Astrocyte (in vitro differentiated cells and primary cell): ENCODE measurements around the gene CAMK2D. TPM values are rescaled to one million over a fixed set of nuclear protein-coding genes. Genes with fewer than 3 reads are reported as not detected.

Experiments used
- DNase-seq: peaks from one replicate; pipeline ENCODE4 v3.0.0-alpha.2; 2010; ENCODE audit warnings: low read depth
- FAIRE-seq: peaks from 2 replicates; lab custom pipeline; 2011; peaks lifted over from hg19 to GRCh38; lab: Jason Lieb, UNC
- H2AFZ ChIP-seq: 2 replicates; pipeline ENCODE4 v1.6.0; 2012; ENCODE audit warnings: low read depth, low read length, inconsistent platforms
- H3K27ac ChIP-seq: 2 replicates; pipeline ENCODE4 v1.5.1; 2011; ENCODE audit warnings: low read depth, low read length, inconsistent platforms
- H3K27me3 ChIP-seq: 2 replicates; pipeline ENCODE4 v1.6.0; 2011; ENCODE audit warnings: low read length, inconsistent platforms; ENCODE audit not compliant: insufficient read depth
- H3K36me3 ChIP-seq: 2 replicates; pipeline ENCODE4 v1.5.1; 2011; ENCODE audit warnings: low read length, inconsistent platforms; ENCODE audit not compliant: insufficient read depth
- H3K4me1 ChIP-seq: 2 replicates; pipeline ENCODE4 v1.5.1; 2011; ENCODE audit warnings: low read length, inconsistent platforms; ENCODE audit not compliant: insufficient read depth
- H3K4me2 ChIP-seq: 2 replicates; pipeline ENCODE4 v1.6.0; 2012; ENCODE audit warnings: low read length, inconsistent platforms
- H3K4me3 ChIP-seq: 2 replicates; pipeline ENCODE4 v1.5.1; 2011; ENCODE audit warnings: low read depth, mild to moderate bottlenecking, low read length, inconsistent platforms; ENCODE audit not compliant: insufficient read depth
- H3K79me2 ChIP-seq: 2 replicates; pipeline ENCODE4 v1.6.0; 2012; ENCODE audit warnings: mild to moderate bottlenecking, low read length, inconsistent platforms; ENCODE audit not compliant: insufficient read depth
- H3K9ac ChIP-seq: 2 replicates; pipeline ENCODE4 v1.6.0; 2012; ENCODE audit warnings: mild to moderate bottlenecking, low read length, inconsistent platforms
- H3K9me3 ChIP-seq: 2 replicates; pipeline ENCODE4 v1.5.1; 2012; ENCODE audit warnings: low read depth, mild to moderate bottlenecking, low read length, inconsistent platforms; ENCODE audit not compliant: insufficient read depth
- H4K20me1 ChIP-seq: 2 replicates; pipeline ENCODE4 v1.6.0; 2012; ENCODE audit warnings: low read length, inconsistent platforms; ENCODE audit not compliant: insufficient read depth
- H3K27ac Mint-ChIP-seq: one replicate; pipeline ENCODE4 v1.8.0; 2021; ENCODE audit warnings: mild to moderate bottlenecking, mixed read lengths; ENCODE audit not compliant: unreplicated experiment
- H3K27me3 Mint-ChIP-seq: one replicate; pipeline ENCODE4 v1.8.0; 2021; ENCODE audit warnings: low read depth, mixed read lengths; ENCODE audit not compliant: unreplicated experiment
- H3K36me3 Mint-ChIP-seq: one replicate; pipeline ENCODE4 v1.8.0; 2021; ENCODE audit warnings: low read depth, mixed read lengths; ENCODE audit not compliant: unreplicated experiment
- H3K4me1 Mint-ChIP-seq: one replicate; pipeline ENCODE4 v1.8.0; 2021; ENCODE audit warnings: low read depth, mixed read lengths; ENCODE audit not compliant: unreplicated experiment
- H3K4me3 Mint-ChIP-seq: one replicate; pipeline ENCODE4 v1.8.0; 2021; ENCODE audit warnings: mild to moderate bottlenecking, moderate library complexity, mixed read lengths; ENCODE audit not compliant: unreplicated experiment
- H3K9me3 Mint-ChIP-seq: one replicate; pipeline ENCODE4 v1.8.0; 2021; ENCODE audit warnings: mild to moderate bottlenecking, mixed read lengths; ENCODE audit not compliant: unreplicated experiment
- EZH2 ChIP-seq: IDR thresholded peaks from 2 replicates; pipeline ENCODE4 v1.6.1; 2012; ENCODE audit warnings: mild to moderate bottlenecking, low read length, inconsistent platforms; ENCODE audit not compliant: insufficient read depth
- total RNA-seq: library from RNA; stranded (reverse); gene quantifications from 2 replicates; pipeline ENCODE4 v1.2.1, GENCODE V29; 2021
- TF ChIP-seq, protein P1 (sequence below): IDR thresholded peaks from 2 replicates; pipeline ENCODE4 v1.5.1; 2011; ENCODE audit warnings: low read depth, mild to moderate bottlenecking, inconsistent platforms, low read length, moderate library complexity; ENCODE audit not compliant: insufficient read depth

Gene CAMK2D
- total RNA-seq, 1 donor from 2014 or later, result 80.8 TPM

DNA sequence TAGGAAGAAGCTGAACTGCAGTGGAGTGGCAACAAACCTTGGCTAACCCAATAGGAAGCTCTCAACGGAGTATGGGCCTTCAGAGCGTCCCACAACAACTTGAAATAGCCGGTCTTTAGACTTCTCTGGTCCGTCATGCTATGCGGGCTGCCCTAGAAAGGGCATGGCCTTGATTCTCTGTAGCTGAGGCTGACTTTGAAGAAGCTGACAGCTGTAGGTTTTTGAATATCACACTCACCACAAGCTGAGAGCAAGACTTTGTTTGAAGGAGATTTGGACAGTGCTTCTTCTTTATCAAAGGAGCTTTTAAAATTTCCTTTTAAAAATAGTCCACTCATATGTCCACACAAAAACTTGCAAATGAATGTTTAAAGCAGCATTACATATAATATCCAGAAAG, 322.9 kb downstream of the CAMK2D start:
- Histone ChIP-seq H3K4me2 (no peak overlapping the region), H3K27me3 (no peaks in the 10 kb centered on the region), H4K20me1 (no peaks in the 10 kb centered on the region), H3K27ac (no peak overlapping the region), H2AFZ (no peak overlapping the region), H3K79me2 (no peaks in the 10 kb centered on the region), H3K36me3 (no peaks in the 10 kb centered on the region), H3K4me1 (peaks cover 29% of the 10 kb centered on the region), H3K9ac (no peak overlapping the region), H3K4me3 (no peak overlapping the region), H3K9me3 (no peaks in the 10 kb centered on the region)
- H3K27me3 Mint-ChIP-seq, result no peaks in the 10 kb centered on the region
- no peaks in the 10 kb centered on the region for H3K9me3 Mint-ChIP-seq
- peaks cover 19% of the 10 kb centered on the region for H3K4me1 Mint-ChIP-seq
- no peak overlapping the region for H3K4me3 Mint-ChIP-seq
- TF ChIP-seq, protein P1, sequence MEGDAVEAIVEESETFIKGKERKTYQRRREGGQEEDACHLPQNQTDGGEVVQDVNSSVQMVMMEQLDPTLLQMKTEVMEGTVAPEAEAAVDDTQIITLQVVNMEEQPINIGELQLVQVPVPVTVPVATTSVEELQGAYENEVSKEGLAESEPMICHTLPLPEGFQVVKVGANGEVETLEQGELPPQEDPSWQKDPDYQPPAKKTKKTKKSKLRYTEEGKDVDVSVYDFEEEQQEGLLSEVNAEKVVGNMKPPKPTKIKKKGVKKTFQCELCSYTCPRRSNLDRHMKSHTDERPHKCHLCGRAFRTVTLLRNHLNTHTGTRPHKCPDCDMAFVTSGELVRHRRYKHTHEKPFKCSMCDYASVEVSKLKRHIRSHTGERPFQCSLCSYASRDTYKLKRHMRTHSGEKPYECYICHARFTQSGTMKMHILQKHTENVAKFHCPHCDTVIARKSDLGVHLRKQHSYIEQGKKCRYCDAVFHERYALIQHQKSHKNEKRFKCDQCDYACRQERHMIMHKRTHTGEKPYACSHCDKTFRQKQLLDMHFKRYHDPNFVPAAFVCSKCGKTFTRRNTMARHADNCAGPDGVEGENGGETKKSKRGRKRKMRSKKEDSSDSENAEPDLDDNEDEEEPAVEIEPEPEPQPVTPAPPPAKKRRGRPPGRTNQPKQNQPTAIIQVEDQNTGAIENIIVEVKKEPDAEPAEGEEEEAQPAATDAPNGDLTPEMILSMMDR, result no peak
- TF ChIP-seq EZH2, result no peak
- no peak for FAIRE-seq
- no peak for DNase-seq
- H3K36me3 Mint-ChIP-seq, result no peaks in the 10 kb centered on the region
- no peak overlapping the region for H3K27ac Mint-ChIP-seq

DNA sequence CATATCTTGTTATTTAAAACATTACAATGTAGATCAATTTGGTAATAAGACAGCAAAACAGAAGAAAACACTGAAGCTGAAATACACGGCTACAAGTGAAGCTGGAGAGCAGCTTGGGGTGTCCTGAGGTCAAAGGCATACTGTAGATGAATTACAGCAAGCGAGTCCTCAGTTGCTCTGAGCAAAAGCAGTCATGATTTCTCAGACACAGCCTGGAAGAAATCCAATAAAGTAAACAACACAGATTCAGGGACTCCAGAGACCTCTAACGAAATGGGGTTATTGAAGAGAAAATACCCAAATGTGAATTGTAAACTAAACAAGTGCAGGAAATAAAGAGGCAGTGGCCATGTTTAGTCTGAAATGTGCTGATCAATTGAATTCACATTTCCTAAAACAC, 324.4 kb downstream of the CAMK2D start:
- Histone ChIP-seq H3K9me3 (no peaks in the 10 kb centered on the region), H3K79me2 (no peaks in the 10 kb centered on the region), H3K27me3 (no peaks in the 10 kb centered on the region), H3K27ac (no peak overlapping the region), H3K4me1 (peaks cover 30% of the 10 kb centered on the region), H3K4me2 (peak overlapping the region; percentile 51), H2AFZ (no peak overlapping the region), H3K36me3 (no peaks in the 10 kb centered on the region), H4K20me1 (no peaks in the 10 kb centered on the region), H3K9ac (no peak overlapping the region), H3K4me3 (no peak overlapping the region)
- DNase-seq (no peak), FAIRE-seq (peak; percentile 23)
- peaks cover 25% of the 10 kb centered on the region for H3K4me1 Mint-ChIP-seq
- no peaks in the 10 kb centered on the region for H3K27me3 Mint-ChIP-seq
- TF ChIP-seq, protein P1, result no peak
- no peak for TF ChIP-seq EZH2
- H3K27ac Mint-ChIP-seq, result peak overlapping the region; percentile 68
- H3K9me3 Mint-ChIP-seq, result peaks cover 3% of the 10 kb centered on the region
- H3K4me3 Mint-ChIP-seq, result no peak overlapping the region
- no peaks in the 10 kb centered on the region for H3K36me3 Mint-ChIP-seq

DNA sequence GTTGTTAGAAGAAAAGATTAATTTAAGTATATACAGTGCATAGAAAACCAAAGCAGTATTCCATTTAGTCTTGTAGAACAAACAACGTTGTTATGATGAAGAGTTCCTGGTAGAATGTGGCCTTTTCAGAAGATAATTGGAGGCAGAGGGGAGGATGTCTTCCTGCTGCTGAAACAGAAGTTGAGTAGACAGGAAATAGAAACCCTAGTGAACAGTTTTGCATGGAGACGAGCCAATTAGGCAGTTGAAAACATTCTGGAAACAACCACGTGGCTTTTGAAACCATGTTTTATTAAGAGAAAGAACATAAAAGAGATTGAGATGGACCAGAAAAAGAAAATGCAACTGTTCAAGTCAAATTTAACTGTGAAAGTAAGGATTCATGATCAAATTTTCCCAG, 325.2 kb downstream of the CAMK2D start:
- Histone ChIP-seq H3K9ac (no peak overlapping the region), H3K27me3 (no peaks in the 10 kb centered on the region), H3K36me3 (no peaks in the 10 kb centered on the region), H3K4me2 (peak overlapping the region; percentile 51), H3K79me2 (no peaks in the 10 kb centered on the region), H4K20me1 (no peaks in the 10 kb centered on the region), H3K4me3 (no peak overlapping the region), H3K4me1 (peaks cover 30% of the 10 kb centered on the region), H3K9me3 (no peaks in the 10 kb centered on the region), H2AFZ (peak overlapping the region; percentile 1), H3K27ac (peak overlapping the region; percentile 30)
- Mint-ChIP-seq H3K4me1 (peaks cover 25% of the 10 kb centered on the region), H3K9me3 (peaks cover 11% of the 10 kb centered on the region), H3K27ac (peak overlapping the region; percentile 68), H3K36me3 (peaks cover 4% of the 10 kb centered on the region), H3K4me3 (no peak overlapping the region), H3K27me3 (no peaks in the 10 kb centered on the region)
- TF ChIP-seq, protein P1, result no peak
- no peak for TF ChIP-seq EZH2
- peak; percentile 76 for DNase-seq
- FAIRE-seq, result peak; percentile 73
